T-helper 1 cell treated with Interleukin-12 subunit alpha and Interleukin-12 subunit beta and Interleukin-4 antibody, amounts not matched to agents 30 ng/mL and 1 ng/mL, for 36 hours (primary cell): Measurements from ENCODE around the gene FGD5. TPM values are rescaled to one million over a fixed set of nuclear protein-coding genes. Genes with fewer than 3 reads are reported as not detected.
"Not testable (repeated sequence)": the region's sequence is repeated elsewhere in the genome, so short reads cannot be mapped to it uniquely, and the experiment has no call there.

Experiments used
- intact Hi-C: fragments of 100-400 bp; cut with micrococcal nuclease; formaldehyde crosslinking; loops from one replicate; pipeline ENCODE4 v1.15.1; 2024
- total RNA-seq: library from RNA; stranded (reverse); gene quantifications from 2 replicates; pipeline ENCODE4 v1.2.3, GENCODE V29; 2022

FGD5 gene
- total RNA-seq, 1 donor from 2014 or later, result not detected

GRCh38 chr3:14899993-14900618 lies 81.3 kb downstream of the FGD5 start:
- intact Hi-C loops, result no loop called here

GRCh38 chr3:14900881-14901873 lies 82.4 kb downstream of the FGD5 start:
- intact Hi-C loops, result no loop called here

DNA sequence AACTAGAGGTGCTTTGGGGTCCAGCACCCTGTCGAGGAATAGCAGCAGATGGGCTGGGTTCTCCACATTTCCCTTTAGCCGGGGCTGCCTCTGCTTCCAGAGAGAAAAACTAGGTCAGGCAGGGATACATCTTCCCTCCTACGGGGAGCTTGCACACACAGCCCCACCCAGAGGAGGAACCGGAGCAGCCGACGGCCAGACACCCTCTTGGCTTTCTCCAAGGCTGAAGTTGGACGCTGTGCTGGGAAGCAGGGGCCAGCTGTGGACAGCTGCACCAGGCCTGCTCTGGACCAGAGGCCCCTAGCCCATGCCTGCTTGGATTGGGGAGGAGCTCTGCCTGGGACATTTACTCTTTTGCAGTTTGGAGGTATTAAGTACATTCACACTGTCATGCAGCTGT lies 84.0 kb downstream of the FGD5 start:
- intact Hi-C loops, result no loop called here

DNA sequence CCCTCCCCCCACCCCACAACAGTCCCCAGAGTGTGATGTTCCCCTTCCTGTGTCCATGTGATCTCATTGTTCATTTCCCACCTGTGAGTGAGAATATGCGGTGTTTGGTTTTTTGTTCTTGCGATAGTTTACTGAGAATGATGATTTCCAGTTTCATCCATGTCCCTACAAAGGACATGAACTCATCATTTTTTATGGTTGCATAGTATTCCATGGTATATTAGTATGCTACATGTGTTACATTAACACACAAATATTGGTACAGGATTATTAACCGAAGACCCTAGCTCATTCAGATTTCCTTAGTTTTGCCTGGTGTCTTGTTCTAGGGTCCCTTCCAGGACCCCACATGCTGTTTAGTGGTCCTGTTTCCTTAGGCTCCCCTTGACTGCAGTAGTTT lies 84.7 kb downstream of the FGD5 start:
- intact Hi-C loops, result not testable (repeated sequence)

GRCh38 chr3:14905055-14905657 lies 86.4 kb downstream of the FGD5 start:
- intact Hi-C loops, result no loop called here

DNA sequence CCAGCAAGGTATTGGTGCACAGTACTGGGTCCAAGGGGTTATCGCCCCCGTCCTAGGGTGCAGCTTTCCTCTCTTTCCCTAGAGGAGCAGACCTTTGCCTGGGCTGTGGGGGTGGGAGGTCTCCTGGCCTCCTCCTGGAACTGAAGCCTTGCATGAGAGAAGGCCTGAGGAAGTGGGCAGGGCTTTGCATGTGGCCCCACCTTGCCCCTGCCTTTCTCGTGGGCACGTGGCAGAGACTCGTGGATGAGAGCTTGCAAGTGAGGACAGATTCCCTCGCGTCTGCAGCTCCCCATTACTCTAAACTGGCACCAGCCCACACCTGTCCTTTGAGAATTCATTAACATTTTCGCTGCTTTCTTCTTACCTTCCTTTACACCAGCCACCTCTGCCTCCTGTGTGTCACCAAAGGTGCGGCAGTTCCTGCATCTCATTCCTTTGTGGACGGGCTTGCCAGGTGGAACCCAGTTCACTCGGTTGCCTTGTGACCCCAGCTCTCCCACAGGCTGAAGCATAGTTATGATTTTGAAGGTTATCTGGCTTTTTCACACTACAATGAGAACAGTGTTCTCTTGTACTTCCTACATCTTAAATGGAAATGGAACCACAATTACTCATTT lies 87.7 kb downstream of the FGD5 start:
- intact Hi-C loops, result no loop called here

GRCh38 chr3:14907043-14907966 lies 88.5 kb downstream of the FGD5 start:
- intact Hi-C loops, result no loop called here

- intact Hi-C loops, result no loop called here
Measured at GRCh38 chr3:14909250-14909649, 90.5 kb downstream of the FGD5 start.

- intact Hi-C loops, result no loop called here
Measured at GRCh38 chr3:14911651-14912050, 92.9 kb downstream of the FGD5 start.

DNA sequence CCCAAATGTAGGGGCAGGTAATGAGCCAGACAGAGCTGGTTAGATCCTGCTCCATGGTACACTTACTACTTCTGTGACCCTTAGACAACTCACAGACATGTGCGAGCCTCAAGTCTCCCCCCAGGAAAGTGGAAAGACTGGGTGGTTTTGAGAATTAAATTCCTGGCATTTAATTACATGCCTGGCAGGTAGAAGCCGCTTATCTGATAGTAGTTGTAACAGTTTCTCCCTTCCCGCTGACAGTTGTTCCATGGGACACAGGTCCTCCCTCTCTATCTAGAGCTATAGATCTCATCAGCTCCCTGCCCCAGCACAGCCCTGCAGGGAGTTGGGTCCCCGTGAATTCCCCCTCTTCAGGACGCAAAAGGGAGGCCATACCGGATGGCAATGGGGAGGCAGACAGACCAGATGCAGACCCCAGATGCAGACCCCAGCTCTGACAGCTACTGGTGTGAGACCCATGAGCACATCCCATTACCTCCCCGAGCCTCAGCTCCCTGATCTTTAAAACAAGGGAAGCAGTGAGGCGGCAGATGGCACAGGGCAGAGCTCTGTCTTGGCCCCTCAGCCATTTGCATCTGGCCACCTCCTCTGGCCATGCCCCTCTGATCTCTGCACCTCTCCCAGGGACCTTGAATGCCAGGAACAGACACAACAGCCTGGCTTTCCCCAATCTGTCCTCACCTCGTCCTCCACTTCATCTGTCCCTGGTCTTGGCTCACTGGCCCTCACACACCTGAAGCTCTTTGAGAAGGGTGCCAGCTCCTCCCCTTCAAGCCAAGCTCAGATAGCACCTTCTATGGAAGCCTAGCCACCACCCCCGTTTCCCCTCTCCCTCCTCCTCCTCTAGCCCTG lies 94.5 kb downstream of the FGD5 start:
- intact Hi-C loops, result no loop called here

- intact Hi-C loops, result no loop called here
Measured at GRCh38 chr3:14913926-14914778, 95.4 kb downstream of the FGD5 start.

- intact Hi-C loops, result no loop called here
Measured at GRCh38 chr3:14914779-14915117, 96.0 kb downstream of the FGD5 start.

GRCh38 chr3:14915636-14916222 lies 97.0 kb downstream of the FGD5 start:
- intact Hi-C loops, result loop anchor here (1.0 kb wide), 3 partner anchors 58 to 242 kb away; no protein-coding TSS in a partner anchor

DNA sequence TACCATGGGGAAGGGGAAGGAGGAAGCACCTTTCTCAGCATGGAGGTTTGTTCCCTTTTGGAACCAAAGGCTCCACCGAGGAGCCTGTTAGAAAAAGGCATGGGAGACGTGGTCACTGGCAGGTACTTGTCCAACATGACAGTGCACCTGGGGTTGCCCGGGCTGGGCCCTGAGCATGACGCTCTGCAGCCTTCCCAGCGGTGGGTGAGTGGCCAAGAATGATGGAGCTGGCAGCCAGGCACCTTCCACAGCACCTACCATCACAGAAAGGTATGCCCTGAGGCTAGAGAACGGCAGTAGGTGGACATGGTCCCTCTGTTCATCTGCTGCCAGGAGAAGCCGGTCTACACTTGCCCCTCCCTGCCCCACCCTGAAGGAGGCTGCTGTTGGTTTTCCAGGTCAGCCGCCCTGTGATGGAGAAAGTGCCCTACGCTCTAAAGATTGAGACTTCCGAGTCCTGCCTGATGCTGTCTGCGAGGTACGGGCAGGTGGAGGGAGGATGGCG lies 99.6 kb downstream of the FGD5 start:
- intact Hi-C loops, result no loop called here

DNA sequence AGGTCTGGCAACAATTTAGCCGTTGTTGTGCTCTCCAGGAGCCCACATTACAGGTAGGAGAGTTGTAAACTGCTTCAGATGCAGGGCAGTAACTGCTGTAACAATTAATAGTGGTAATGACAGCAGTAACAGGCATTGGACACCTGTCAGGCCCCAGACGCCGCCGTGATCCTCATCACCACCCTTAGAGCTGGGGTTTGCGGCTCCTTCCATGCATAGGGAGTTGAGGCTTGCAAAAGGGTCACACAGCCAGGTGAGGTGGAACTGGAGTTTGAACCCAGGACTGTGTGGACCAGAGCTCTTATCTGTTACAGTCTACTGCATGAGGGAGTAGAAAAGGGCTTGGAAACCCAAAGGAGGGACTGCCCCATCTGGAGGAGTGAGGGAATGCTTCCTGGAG lies 101.8 kb downstream of the FGD5 start:
- intact Hi-C loops, result loop anchor here (2.0 kb wide), 1 partner anchor 660 kb away; no protein-coding TSS in a partner anchor

DNA sequence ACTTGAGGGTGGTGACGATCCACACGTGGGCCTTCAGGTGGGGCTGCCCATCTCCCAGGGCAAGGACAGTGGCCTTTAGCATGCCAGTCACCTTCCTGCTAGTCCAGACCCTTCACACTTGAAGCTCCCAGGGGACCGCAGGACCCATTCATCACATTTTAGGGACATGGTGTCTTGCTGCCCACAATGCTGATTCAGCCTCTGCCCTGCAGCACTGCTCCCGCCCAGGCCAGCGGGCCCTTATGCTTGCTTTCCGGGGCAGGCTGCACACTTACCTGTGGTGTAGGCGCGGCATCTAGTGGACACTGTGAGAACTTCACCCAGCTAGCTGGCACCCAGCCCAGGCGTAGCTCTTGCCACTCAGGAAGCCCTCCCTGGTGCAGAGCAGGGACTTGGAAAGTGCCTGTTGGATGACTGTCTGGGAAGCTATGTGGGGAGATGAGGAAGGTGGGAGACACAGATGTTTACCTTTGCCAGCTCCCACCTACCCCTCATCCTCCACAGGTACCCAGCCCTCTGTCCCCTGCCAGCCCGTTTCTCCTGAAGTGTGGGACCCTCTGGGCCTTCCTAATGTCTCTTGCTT lies 102.4 kb downstream of the FGD5 start:
- intact Hi-C loops, result loop anchor here (1.0 to 2.0 kb wide), 8 partner anchors 64 to 1025 kb away; no protein-coding TSS in a partner anchor
